Endometrium (tissue), 2 donors: ENCODE results near the gene PIGS.
"Not testable (repeated sequence)": the region's sequence is repeated elsewhere in the genome, so short reads cannot be mapped to it uniquely, and the experiment has no call there.

ENCODE experiments used
- FAIRE-seq: peaks from 2 replicates; lab custom pipeline; 2012; peaks lifted over from hg19 to GRCh38; lab: Jason Lieb, UNC
- donor health status: control.
- donor health status: control.

PIGS gene

DNA sequence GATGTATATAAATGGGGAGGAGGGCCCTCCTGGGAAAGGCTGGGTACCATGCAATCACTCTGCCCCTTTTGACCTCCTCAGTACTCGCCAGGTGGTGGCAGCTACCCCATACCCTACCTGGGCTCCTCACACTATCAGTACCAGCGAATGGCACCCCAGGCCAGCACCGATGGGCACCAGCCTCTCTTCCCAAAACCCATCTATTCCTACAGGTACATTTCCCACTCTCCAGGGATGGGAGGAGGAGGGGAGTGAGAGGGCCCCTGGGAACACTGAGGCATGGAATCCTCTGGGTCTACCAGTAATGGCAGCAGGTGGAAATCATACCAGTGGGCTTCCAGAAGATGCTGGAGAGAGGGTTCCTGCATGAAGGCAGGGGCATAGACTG is 42.3 kb downstream of the PIGS start:
- no peak for FAIRE-seq

GRCh38 chr17:28528327-28529012 is 42.9 kb downstream of the PIGS start:
- no peak for FAIRE-seq

- no peak for FAIRE-seq
Measured at GRCh38 chr17:28527859-28528258, 43.5 kb downstream of the PIGS start.

DNA sequence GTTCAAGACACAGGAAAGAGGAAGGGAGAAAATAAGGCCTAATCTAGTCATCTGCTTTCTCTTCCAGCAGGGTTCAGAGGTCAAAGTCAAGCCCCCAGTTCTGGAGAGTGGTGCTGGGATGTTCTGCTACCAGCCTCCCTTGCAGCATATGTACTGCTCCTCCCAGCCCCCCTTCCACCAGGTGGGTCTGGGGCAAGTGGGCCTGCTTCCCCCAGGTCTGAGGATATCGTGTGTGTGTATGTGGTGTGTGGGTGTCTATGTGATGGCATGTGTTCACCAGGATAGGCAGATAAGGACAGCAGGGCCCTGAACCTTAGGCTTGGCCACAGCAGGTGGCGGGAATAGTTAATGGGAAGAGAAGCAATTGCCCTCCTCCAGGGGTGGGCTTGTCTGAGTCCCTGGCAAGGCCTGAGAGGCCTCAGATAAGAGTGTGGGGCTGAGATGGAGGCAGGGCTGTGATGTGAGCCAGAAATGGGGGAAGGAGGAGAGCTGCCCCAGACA is 44.1 kb downstream of the PIGS start:
- no peak for FAIRE-seq

DNA sequence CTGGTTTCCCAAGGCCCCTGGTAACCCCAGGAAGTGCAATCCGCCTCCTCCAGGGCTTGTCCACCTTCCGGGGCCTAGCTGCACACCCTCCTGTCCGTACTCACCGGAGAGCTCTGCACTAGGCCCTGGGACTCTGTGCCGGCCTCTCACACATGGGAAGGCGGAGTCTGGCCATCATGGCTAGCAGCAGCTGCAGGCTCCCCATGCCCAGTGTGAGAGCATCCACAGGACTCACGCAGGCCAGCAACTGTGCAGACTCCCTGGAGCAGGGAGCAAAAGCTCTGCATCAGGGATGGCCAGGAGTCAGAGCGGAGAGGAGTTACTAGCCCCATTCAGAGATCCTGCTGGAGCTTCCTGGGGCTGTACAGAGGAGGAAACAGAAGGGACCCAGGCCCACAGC is 44.9 kb downstream of the PIGS start:
- no peak for FAIRE-seq

- FAIRE-seq, result no peak
Measured at GRCh38 chr17:28524476-28525424, 46.6 kb downstream of the PIGS start.

GRCh38 chr17:28523876-28524275 is 47.4 kb downstream of the PIGS start:
- no peak for FAIRE-seq

DNA sequence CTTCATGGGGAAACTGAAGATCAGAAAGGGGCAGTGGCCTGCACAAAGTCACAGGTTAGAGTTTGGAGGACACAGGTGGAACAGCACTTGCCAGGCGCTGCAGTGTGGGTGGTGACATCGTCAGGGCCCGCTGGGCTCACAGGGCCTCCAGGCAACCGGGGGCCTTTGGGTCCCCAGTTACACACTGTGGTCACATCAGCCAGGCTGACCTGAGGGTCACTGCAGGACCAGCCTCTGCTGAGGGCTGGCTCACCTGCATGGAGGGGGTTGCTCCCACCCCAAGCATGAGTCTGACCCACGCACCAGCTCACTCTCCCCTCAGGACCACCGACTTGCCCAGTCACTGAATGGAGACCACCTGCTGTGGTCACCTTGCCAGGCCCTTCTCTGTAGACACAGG is 48.1 kb downstream of the PIGS start:
- no peak for FAIRE-seq

DNA sequence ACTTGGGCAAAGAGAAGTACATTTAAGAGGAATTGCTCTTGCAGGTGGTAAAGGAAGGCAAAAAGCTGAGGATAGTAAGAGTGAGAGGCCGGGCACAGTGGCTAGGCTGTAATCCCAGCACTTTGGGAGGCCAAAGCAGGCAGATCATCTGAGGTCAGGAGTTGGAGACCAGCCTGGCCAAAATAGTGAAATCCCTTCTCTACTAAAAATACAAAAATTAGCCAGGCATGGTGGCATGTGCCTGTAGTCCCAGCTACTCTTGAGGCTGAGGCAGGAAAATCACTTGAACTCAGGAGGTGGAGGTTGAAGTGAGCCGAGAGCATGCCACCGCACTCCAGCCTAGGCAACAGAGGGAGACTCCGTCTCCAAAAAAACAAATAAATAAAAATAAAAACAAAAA is 49.0 kb downstream of the PIGS start:
- FAIRE-seq, result not testable (repeated sequence)

GRCh38 chr17:28521311-28522085 is 49.8 kb downstream of the PIGS start:
- no peak for FAIRE-seq

DNA sequence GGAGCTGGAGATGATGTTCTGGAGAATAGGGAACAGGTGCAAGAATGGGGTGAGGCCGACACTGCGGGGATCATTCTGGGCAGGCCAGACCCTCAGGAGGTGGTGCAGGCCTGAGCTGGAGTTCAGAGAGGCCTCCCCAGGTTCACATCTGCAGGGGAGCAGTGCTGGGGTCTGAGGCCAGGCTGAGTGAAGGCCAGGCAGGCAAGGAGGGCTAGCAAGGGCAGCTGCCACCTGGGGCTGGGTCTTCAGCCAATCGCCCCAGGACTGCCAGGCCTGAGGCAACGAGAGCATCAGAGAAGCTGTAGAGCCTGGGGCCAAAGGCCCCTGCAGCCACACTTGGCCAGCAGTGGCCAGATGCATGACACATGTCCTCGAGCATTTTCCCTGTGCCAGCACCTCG is 50.6 kb downstream of the PIGS start:
- no peak for FAIRE-seq

GRCh38 chr17:28519236-28519635 is 52.1 kb downstream of the PIGS start:
- FAIRE-seq, result no peak

- FAIRE-seq, result no peak
Measured at GRCh38 chr17:28518578-28518977, 52.7 kb downstream of the PIGS start.

- no peak for FAIRE-seq
Measured at GRCh38 chr17:28518132-28518531, 53.2 kb downstream of the PIGS start.

DNA sequence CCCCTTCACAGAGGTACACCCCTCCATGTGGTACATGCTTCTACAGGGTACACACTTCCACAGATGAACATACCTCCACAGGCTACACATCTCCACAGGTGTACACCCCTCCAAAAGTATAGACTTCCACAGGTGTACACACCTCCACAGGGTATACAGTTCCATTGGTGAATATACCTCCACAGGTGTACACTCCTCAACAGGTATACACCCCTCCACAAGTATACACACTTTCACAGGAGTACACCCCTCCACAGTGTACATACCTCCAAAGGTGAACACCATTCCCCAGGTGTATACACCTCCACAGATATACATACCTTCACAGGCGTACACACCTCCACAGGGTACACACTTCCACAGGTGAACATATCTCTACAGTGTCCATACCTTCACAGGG is 55.8 kb downstream of the PIGS start:
- no peak for FAIRE-seq

GRCh38 chr17:28514561-28515002 is 56.7 kb downstream of the PIGS start:
- no peak for FAIRE-seq

DNA sequence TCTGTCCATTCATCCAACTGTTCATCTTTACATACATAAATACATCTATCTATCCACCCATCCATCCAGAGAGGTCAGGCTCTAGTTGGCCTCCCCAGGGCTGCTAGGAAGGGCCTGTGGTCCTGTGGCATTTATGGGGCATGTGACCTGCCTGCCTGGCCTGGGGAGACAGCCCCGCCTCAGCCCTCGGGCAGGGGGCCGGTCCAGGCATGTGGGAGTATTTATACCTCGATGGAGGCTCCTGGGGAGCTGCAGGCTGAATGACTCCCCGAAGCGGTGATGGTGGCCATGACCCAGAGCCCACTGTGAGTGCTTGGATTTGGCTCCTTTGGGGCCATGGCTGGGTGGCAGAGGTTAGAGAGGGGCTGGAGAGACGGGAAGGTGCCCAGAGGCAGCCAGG is 57.8 kb downstream of the PIGS start:
- FAIRE-seq, result no peak

GRCh38 chr17:28511858-28512461 is 59.4 kb downstream of the PIGS start:
- FAIRE-seq, result no peak

GRCh38 chr17:28509789-28510188 is 61.5 kb downstream of the PIGS start:
- no peak for FAIRE-seq

- no peak for FAIRE-seq
Measured at GRCh38 chr17:28508211-28508724, 63.1 kb downstream of the PIGS start.

- FAIRE-seq, result no peak
Measured at GRCh38 chr17:28507567-28508203, 63.6 kb downstream of the PIGS start.
